Activated CD4-positive, alpha-beta memory T cell treated with anti-CD3 and anti-CD28 coated beads for 36 hours (primary cell): ENCODE measurements around the gene ARGLU1. TPM values are rescaled to one million over a fixed set of nuclear protein-coding genes. Genes with fewer than 3 reads are reported as not detected.

Experiments
- CTCF ChIA-PET: fragments of 350-600 bp; sonication (Branson Sonifier 250); formaldehyde crosslinking; loops from one replicate; lab custom pipeline; 2021; ENCODE audit warnings: antibody characterized with exemption, inconsistent platforms; lab: Charles Lee
- POLR2A ChIA-PET: fragments of 350-600 bp; sonication (Branson Sonifier 250); formaldehyde crosslinking; loops from one replicate; lab custom pipeline; 2021; ENCODE audit warnings: antibody characterized with exemption; lab: Charles Lee
- DNase-seq: peaks from one replicate; pipeline ENCODE4 v3.0.0-alpha.2; 2020
- H3K27ac Mint-ChIP-seq: one replicate; pipeline ENCODE4 v1.8.0; 2021; ENCODE audit warnings: mixed read lengths
- H3K27me3 Mint-ChIP-seq: one replicate; pipeline ENCODE4 v1.8.0; 2021; ENCODE audit warnings: mixed read lengths
- H3K36me3 Mint-ChIP-seq: one replicate; pipeline ENCODE4 v1.8.0; 2021; ENCODE audit warnings: mixed read lengths
- H3K4me1 Mint-ChIP-seq: one replicate; pipeline ENCODE4 v1.8.0; 2021; ENCODE audit warnings: low read depth, mixed read lengths
- H3K4me3 Mint-ChIP-seq: one replicate; pipeline ENCODE4 v1.8.0; 2021; ENCODE audit warnings: mild to moderate bottlenecking, mixed read lengths
- H3K9me3 Mint-ChIP-seq: one replicate; pipeline ENCODE4 v1.8.0; 2021; ENCODE audit warnings: mixed read lengths
- intact Hi-C: fragments of 100-400 bp; cut with micrococcal nuclease; formaldehyde crosslinking; loops from one replicate; pipeline ENCODE4 v1.15.1; 2023
- total RNA-seq, 2 experiments: library from RNA; stranded (reverse); gene quantifications; one replicate each; pipeline ENCODE4 v1.2.3, GENCODE V29; 2021

The ARGLU1 gene
- total RNA-seq, 2 experiments from 2014 or later = 81.0 to 87.1 TPM

DNA sequence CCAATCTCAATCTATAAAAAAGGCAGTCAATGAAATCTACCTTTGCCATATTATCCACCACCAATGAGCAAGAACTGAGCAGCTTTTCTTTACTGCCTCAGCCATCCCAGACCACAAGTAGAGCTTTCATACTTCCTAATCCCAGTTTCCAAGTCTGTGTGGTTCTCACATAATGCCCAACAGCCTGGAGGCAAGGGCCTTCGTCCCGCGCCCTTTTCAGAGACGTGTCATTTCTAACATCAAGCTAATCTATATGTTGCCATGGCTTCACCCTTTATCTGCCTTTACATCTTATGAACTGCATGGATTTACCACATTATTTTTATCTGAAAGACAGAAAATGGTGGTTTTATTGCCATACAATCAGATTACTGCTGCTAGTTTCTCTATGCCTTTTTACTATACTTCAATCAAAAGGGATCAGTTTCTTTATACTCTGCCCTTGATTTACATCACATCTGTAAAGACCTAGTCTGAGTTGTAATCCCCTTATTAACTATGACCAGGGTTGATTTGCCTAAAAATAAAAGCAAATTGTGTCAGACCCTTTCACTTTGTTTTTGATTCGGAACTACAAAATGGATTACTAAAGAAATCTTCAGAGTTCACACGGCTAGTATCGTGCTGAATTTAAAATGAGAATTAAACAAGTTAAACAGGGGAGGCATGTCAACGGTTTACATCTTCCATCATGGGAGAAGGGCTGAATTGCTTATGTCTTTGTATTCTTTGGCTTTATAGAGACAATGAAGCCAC is 38.3 kb downstream of the ARGLU1 start:
- CTCF ChIA-PET = interaction anchor here (0.6 kb wide), 1 partner anchor 193 kb away, joined by 3 read pairs; no protein-coding TSS in a partner anchor
- intact Hi-C loops = loop anchor here (5.0 to 10.0 kb wide), 3 partner anchors 37 to 1755 kb away; no protein-coding TSS in a partner anchor
- H3K4me1 Mint-ChIP-seq = peaks cover 13% of the 10 kb centered on the region

DNA sequence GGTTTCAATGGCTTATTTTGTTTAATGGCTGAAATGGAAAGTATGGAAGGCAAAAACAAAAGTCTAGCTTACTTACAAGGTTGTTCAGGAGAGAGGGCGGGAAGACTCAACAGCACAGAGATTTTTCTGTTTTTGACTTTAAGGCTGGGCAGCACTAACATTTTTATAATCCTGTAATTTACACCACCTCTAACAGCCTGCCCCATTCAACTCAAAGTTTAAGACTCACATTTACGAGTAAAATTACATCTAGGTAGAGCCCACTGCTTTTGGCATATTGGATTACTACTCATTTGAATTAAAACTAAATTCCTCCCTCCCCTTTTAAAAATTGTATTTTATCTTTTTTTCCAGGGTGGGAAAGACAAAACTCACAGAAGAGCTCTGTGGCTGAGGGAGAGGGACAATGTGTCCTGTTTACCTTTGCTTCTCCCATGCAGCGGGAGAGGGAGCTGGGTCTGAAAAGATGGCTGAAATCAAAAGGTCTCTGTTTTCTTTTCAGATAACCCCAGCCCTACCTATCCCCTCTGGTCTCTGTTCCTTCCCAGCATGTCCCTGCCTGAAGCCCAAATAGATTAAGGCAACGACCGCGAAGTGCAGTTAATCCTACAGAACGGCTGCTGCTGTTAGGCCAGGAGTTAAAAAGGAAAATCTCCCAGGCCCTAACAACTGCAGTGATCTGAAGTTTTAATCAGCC is 39.1 kb downstream of the ARGLU1 start:
- Mint-ChIP-seq H3K9me3 (no peaks in the 10 kb centered on the region), H3K36me3 (no peaks in the 10 kb centered on the region), H3K27me3 (peaks cover 58% of the 10 kb centered on the region), H3K4me3 (no peak overlapping the region), H3K4me1 (peaks cover 12% of the 10 kb centered on the region), H3K27ac (no peak overlapping the region)
- ChIA-PET POLR2A (no interaction called here), CTCF (no interaction called here)
- no peak for DNase-seq
- intact Hi-C loops = no loop called here

More for the DNA sequence above, 38.3 kb downstream of the ARGLU1 start:
- POLR2A ChIA-PET = no interaction called here
- H3K4me3 Mint-ChIP-seq = no peak overlapping the region
- no peak overlapping the region for H3K27ac Mint-ChIP-seq
- H3K27me3 Mint-ChIP-seq = peaks cover 58% of the 10 kb centered on the region
- no peak for DNase-seq
- no peaks in the 10 kb centered on the region for H3K9me3 Mint-ChIP-seq
- no peaks in the 10 kb centered on the region for H3K36me3 Mint-ChIP-seq

DNA sequence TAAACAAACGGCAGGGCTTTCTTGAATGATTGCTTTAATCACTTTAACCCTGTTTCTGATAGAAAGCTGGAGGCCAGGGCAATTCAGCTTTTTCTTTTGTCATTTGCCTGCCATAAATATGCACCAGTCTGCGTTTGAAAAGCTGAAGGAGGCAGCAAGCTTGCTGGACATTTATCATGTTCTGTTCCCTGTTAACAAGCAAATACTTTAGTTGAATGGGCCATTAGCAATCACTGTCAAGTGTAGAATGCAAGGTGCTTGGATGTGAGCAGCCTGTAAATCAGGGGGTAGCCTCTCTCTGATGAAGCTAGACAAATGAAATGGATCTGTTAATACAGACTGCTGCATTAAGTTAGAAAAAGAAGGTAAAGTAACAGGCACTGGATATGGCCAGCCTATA is 40.1 kb downstream of the ARGLU1 start:
- ChIA-PET POLR2A (no interaction called here), CTCF (interaction anchor here (2.2 kb wide), 1 partner anchor 9 kb away, joined by 10 read pairs; no protein-coding TSS in a partner anchor)
- H3K27me3 Mint-ChIP-seq = peaks cover 53% of the 10 kb centered on the region
- H3K4me1 Mint-ChIP-seq = peaks cover 4% of the 10 kb centered on the region
- no peak overlapping the region for H3K4me3 Mint-ChIP-seq
- DNase-seq = no peak
- no peaks in the 10 kb centered on the region for H3K9me3 Mint-ChIP-seq
- intact Hi-C loops = no loop called here
- H3K36me3 Mint-ChIP-seq = no peaks in the 10 kb centered on the region
- no peak overlapping the region for H3K27ac Mint-ChIP-seq

DNA sequence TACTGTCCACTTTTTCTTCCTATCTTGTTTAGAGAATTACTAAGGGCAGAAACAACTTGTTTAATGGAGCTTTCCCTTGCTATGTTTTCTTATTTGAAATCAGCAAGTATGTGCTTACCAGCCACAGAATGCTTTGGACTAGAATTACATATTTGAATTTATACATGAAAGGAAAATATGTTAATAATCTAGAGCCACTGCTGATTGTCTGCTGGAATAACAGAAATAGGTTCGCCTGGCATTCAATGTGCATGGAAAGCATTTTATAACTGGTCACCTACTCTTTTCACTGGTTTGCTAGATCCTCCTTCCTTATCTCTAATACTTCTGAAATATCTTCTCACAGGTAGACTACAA is 40.5 kb downstream of the ARGLU1 start:
- Mint-ChIP-seq H3K9me3 (no peaks in the 10 kb centered on the region), H3K4me1 (no peaks in the 10 kb centered on the region), H3K27me3 (peaks cover 52% of the 10 kb centered on the region), H3K36me3 (no peaks in the 10 kb centered on the region), H3K27ac (no peak overlapping the region), H3K4me3 (no peak overlapping the region)
- DNase-seq = no peak
- CTCF ChIA-PET = interaction anchor here (2.2 kb wide), 1 partner anchor 9 kb away, joined by 10 read pairs; no protein-coding TSS in a partner anchor
- POLR2A ChIA-PET = no interaction called here
- intact Hi-C loops = no loop called here

DNA sequence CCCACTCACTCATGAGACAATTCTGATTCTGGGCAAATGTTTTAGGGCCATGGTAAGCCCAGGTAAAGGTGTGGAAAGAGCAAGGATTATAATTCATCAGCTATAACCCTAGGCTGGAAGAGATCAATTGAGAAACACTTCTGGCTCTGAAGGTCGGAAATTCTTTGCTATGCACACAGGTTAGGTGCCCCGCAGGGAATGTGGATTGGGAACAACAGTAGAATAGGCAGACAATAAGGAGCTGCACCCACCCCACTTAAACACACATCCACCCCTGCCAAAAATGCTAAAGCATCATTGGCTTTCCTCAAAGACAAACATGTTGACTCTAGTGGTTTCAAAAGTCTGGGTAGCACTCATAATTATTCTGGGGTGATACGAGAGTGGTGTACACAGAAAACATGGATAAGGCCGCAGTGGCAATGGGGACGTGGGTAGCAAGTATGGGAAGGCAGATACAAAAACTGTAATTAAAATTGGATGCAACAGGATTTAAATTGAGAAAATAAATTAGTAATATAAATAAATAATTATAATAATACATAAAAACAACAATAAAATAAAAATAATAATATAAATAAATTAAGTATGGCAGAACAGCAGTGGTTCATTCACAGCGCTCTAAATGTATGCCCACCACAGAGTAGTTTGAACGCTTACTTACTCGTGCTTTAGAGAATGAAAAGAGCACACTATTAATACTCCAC is 41.0 kb downstream of the ARGLU1 start:
- peaks cover 48% of the 10 kb centered on the region for H3K27me3 Mint-ChIP-seq
- ChIA-PET POLR2A (no interaction called here), CTCF (interaction anchor here (2.2 kb wide), 1 partner anchor 10 kb away, joined by 10 read pairs; no protein-coding TSS in a partner anchor)
- no peak overlapping the region for H3K27ac Mint-ChIP-seq
- intact Hi-C loops = no loop called here
- no peaks in the 10 kb centered on the region for H3K4me1 Mint-ChIP-seq
- no peak for DNase-seq
- H3K9me3 Mint-ChIP-seq = no peaks in the 10 kb centered on the region
- no peak overlapping the region for H3K4me3 Mint-ChIP-seq
- no peaks in the 10 kb centered on the region for H3K36me3 Mint-ChIP-seq

DNA sequence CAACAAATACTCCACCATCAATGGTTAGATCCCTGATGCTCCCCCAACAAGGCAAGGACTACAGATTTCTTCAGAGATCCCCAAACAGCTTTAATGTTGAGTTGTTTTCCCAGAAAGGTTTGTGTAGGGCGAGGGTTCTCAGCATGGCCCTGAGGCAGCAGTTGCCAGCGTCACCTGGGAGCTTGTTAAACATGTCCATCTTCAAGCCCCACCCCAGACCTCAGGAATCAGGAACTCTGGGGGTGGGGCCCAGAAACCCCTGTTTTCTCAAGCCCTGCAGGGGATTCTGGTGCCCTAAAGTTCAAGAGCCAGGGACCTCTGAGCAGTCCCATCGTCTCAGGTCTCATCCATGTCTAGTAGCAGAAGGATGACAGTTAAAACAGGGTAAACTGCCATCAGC is 42.1 kb downstream of the ARGLU1 start:
- Mint-ChIP-seq H3K4me1 (no peaks in the 10 kb centered on the region), H3K4me3 (no peak overlapping the region), H3K9me3 (no peaks in the 10 kb centered on the region), H3K27ac (no peak overlapping the region), H3K27me3 (peaks cover 45% of the 10 kb centered on the region), H3K36me3 (no peaks in the 10 kb centered on the region)
- DNase-seq = no peak
- POLR2A ChIA-PET = no interaction called here
- intact Hi-C loops = no loop called here
- CTCF ChIA-PET = interaction anchor here (2.2 kb wide), 1 partner anchor 11 kb away, joined by 10 read pairs; no protein-coding TSS in a partner anchor

DNA sequence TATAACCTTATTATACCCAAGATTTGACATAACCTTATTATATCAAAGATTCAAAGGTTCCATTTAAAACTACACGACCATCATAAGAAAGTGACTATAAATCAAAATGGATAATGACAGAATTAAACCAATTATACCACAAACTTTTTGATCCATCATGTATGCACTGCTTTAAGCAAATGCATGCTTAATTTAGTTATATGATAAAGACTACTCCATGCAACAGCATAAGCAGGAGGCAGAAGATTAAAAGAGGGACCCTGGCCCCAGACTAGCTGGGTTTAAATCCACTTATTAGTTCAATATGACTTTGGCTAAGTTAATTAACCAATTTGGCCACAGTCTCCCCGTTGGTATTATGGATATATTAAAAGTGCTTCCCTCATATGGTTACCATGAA is 43.8 kb downstream of the ARGLU1 start:
- Mint-ChIP-seq H3K9me3 (no peaks in the 10 kb centered on the region), H3K4me1 (no peaks in the 10 kb centered on the region), H3K27ac (no peak overlapping the region), H3K27me3 (peaks cover 36% of the 10 kb centered on the region), H3K36me3 (no peaks in the 10 kb centered on the region), H3K4me3 (no peak overlapping the region)
- DNase-seq = no peak
- POLR2A ChIA-PET = no interaction called here
- CTCF ChIA-PET = no interaction called here
- intact Hi-C loops = no loop called here

DNA sequence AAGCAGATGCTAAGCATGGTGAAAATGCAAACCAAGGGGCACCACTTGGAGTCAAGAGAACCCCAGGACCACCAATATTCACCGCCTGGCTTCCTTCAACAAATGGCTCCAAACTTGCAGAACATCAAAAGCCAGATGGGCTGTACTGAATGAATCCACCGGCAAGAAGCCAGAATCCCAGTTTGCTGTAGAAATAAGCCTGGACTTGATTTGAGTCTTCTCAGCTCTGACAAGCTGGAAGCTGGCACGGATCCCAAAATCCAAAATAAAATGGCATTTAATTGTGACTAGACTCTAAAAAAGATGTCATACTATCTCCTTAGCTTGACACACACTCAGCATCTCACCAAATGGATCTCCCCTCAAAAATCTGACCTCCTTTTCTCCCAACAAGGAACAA is 44.4 kb downstream of the ARGLU1 start:
- H3K9me3 Mint-ChIP-seq = no peaks in the 10 kb centered on the region
- no peak overlapping the region for H3K27ac Mint-ChIP-seq
- H3K4me3 Mint-ChIP-seq = no peak overlapping the region
- DNase-seq = no peak
- H3K4me1 Mint-ChIP-seq = no peaks in the 10 kb centered on the region
- intact Hi-C loops = no loop called here
- H3K36me3 Mint-ChIP-seq = no peaks in the 10 kb centered on the region
- ChIA-PET CTCF (no interaction called here), POLR2A (no interaction called here)
- peaks cover 35% of the 10 kb centered on the region for H3K27me3 Mint-ChIP-seq

DNA sequence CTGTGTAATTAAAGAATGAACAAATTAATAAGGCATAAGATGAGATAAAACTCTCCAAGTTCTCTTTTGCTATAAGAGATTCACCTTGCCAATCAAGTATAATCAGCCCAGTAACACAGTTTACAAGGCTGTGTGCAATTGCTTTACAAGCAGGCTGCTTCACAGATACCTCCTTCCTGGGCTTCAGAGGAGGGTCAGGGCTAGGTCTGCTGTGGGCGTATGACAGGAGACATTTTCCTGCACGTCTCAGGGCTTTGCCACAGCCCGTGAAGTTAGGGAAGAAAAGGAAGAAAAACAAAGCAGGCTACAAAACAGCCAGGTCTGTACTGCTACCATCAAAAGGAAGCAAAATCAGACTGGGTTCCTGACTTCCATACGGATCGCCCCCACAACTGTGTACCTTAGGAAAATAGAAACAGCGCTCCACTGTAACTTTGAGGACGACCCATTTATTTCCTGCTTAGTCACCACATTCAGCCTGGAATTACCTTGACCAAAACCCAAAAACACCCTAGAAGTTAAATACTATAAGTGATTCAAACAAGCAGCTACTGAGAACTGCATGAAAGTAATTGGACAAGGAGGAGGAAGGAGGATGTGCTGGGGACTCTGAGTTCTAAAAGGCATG is 44.9 kb downstream of the ARGLU1 start:
- Mint-ChIP-seq H3K4me1 (no peaks in the 10 kb centered on the region), H3K36me3 (no peaks in the 10 kb centered on the region), H3K4me3 (no peak overlapping the region), H3K27me3 (peaks cover 32% of the 10 kb centered on the region), H3K27ac (no peak overlapping the region), H3K9me3 (no peaks in the 10 kb centered on the region)
- intact Hi-C loops = no loop called here
- ChIA-PET CTCF (no interaction called here), POLR2A (no interaction called here)
- no peak for DNase-seq

DNA sequence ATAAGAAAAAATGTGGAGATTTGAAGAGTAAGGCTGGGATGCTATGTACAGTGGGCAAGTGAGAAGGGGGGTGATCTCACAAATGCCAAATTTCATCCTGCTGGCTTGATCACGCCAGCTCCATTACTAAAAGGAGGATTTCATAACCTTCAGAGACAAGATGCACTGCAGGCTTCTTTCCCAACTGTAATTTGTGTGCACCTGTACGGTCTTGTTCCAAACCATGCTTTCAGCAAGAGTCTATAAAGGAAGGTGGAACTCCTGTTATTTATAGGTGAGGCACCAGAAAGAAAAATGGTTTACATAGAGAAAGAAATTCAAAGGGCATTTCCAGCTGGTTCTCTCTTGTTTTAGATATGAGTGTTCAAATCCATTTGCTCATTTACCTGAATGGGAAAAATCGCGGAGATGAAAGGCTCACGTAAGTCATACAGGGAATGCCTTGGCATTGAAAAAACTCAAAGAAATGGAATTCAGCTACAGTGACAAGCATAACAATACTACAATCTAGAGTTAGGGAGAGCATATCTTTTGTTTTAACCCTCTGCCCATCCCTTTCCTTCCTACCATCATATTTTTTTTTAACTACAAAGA is 45.7 kb downstream of the ARGLU1 start:
- no peak for DNase-seq
- intact Hi-C loops = no loop called here
- peaks cover 29% of the 10 kb centered on the region for H3K27me3 Mint-ChIP-seq
- H3K27ac Mint-ChIP-seq = no peak overlapping the region
- H3K36me3 Mint-ChIP-seq = no peaks in the 10 kb centered on the region
- ChIA-PET POLR2A (no interaction called here), CTCF (no interaction called here)
- no peak overlapping the region for H3K4me3 Mint-ChIP-seq
- H3K4me1 Mint-ChIP-seq = no peaks in the 10 kb centered on the region
- H3K9me3 Mint-ChIP-seq = no peaks in the 10 kb centered on the region

DNA sequence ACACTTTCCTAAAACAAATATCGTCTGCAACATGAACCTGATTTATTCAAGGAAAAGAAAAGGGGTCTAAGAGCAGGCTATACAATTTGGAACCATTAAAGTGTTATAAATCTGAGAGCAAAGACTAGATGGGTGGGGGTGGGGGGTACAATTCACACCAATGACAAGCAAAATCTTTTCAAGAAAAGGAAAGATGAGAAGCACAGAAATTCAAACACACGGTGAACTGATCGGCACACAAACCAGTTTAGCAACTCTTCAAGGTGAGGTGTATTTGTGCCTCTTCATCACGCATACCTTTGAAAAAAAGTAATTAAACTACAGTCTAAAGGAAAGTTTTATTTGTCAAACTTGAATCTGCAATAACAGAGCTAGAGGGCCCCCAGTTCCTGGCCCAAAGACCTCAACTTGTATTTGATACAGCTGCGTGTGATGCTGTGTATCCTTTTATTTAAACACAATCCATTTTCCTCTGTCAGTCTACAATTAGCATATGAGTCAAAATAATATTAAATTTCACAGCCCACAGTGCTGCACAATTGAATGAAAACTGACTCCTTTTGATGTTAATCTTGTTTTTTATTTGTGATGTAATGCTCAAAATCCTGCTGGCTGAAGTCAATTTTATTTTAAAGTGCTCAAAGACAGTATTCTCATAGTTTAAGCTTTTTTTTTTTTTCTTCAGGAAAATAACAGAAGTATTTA is 46.7 kb downstream of the ARGLU1 start:
- no peak overlapping the region for H3K27ac Mint-ChIP-seq
- H3K4me3 Mint-ChIP-seq = no peak overlapping the region
- no peaks in the 10 kb centered on the region for H3K4me1 Mint-ChIP-seq
- intact Hi-C loops = no loop called here
- no peaks in the 10 kb centered on the region for H3K36me3 Mint-ChIP-seq
- peaks cover 30% of the 10 kb centered on the region for H3K27me3 Mint-ChIP-seq
- no peaks in the 10 kb centered on the region for H3K9me3 Mint-ChIP-seq
- ChIA-PET CTCF (interaction anchor here (0.6 kb wide), 1 partner anchor 26 kb away, joined by 3 read pairs; no protein-coding TSS in a partner anchor), POLR2A (no interaction called here)
- no peak for DNase-seq
